Vagina (tissue), 2 donors: ENCODE measurements around the gene KDM1B. TPM values are rescaled to one million over a fixed set of nuclear protein-coding genes. Genes with fewer than 3 reads are reported as not detected.

ENCODE experiments used
- DNase-seq, 2 donors: peaks; one replicate each; pipeline ENCODE4 v3.0.0-alpha.2; 2017; ENCODE audit errors: extremely low spot score in 2 of 2
- H3K27ac ChIP-seq: fragments of 200-600 bp; sonication (generic); one replicate; pipeline ENCODE4 v1.5.1; 2019
- H3K27me3 ChIP-seq: fragments of 200-600 bp; sonication (generic); one replicate; pipeline ENCODE4 v1.5.1; 2019
- H3K36me3 ChIP-seq, 2 donors: fragments of 200-600 bp; sonication (generic); one replicate each; pipeline ENCODE4 v1.5.1; 2017 to 2019
- H3K4me1 ChIP-seq: fragments of 200-600 bp; sonication (generic); one replicate; pipeline ENCODE4 v1.5.1; 2019
- H3K4me3 ChIP-seq, 2 donors: fragments of 200-600 bp; sonication (generic); 1 replicate in 1 of 2; 2 replicates in 1 of 2; pipeline ENCODE4 v1.5.1; 2016 to 2019
- H3K9me3 ChIP-seq: fragments of 200-600 bp; sonication (generic); one replicate; pipeline ENCODE4 v1.5.1; 2019
- POLR2A ChIP-seq, 2 donors: fragments of 450-650 bp; IDR thresholded peaks; one replicate each; pipeline ENCODE4 v1.6.1; 2017; ENCODE audit warnings: antibody characterized with exemption in 2 of 2, mild to moderate bottlenecking in 2 of 2, moderate library complexity in 2 of 2
- POLR2AphosphoS5 ChIP-seq, 2 donors: sonication (generic); formaldehyde crosslinking; IDR thresholded peaks; one replicate each; pipeline ENCODE4 v1.9.0; 2017; ENCODE audit warnings: antibody characterized with exemption in 2 of 2, mild to moderate bottlenecking in 2 of 2, low read depth in 1 of 2; ENCODE audit not compliant: insufficient read depth in 1 of 2
- intact Hi-C: fragments of 100-400 bp; cut with DNase I; formaldehyde crosslinking; loops from one replicate; pipeline ENCODE4 v1.15.1; 2023
- total RNA-seq: library from RNA; depleted of rRNA; stranded (reverse); fragments of >200 nt; gene quantifications from one replicate; pipeline ENCODE4 v1.2.3, GENCODE V29; 2016
- TF ChIP-seq, protein P1 (sequence below), 3 experiments: fragments of 450-650 bp in 2 of 3; fragments of 200-600 bp in 1 of 3; sonication (generic) in 1 of 3; IDR thresholded peaks; one replicate each; pipeline ENCODE4 v1.5.1; 2017 to 2019; ENCODE audit warnings: antibody characterized with exemption in 3 of 3, mild to moderate bottlenecking in 2 of 3, moderate library complexity in 2 of 3

The KDM1B gene
- total RNA-seq, 1 donor from 2014 or later: 20.6 TPM

- H3K36me3 ChIP-seq: no peaks in the 10 kb centered on the region
- H3K27me3 ChIP-seq: no peaks in the 10 kb centered on the region
- H3K4me1 ChIP-seq: peaks cover 14% of the 10 kb centered on the region
- H3K4me3 ChIP-seq: no peak overlapping the region
- no peaks in the 10 kb centered on the region for H3K9me3 ChIP-seq
- DNase-seq: no peak
- no peak overlapping the region for H3K27ac ChIP-seq
- intact Hi-C loops: no loop called here
- no peak for TF ChIP-seq POLR2AphosphoS5 (IDR thresholded peaks at IDR 0.05; ENCODE audit: insufficient read depth in 1 of 2, low read depth in 1 of 2)
- no peak for TF ChIP-seq POLR2A (IDR thresholded peaks at IDR 0.05)
- TF ChIP-seq, protein P1, sequence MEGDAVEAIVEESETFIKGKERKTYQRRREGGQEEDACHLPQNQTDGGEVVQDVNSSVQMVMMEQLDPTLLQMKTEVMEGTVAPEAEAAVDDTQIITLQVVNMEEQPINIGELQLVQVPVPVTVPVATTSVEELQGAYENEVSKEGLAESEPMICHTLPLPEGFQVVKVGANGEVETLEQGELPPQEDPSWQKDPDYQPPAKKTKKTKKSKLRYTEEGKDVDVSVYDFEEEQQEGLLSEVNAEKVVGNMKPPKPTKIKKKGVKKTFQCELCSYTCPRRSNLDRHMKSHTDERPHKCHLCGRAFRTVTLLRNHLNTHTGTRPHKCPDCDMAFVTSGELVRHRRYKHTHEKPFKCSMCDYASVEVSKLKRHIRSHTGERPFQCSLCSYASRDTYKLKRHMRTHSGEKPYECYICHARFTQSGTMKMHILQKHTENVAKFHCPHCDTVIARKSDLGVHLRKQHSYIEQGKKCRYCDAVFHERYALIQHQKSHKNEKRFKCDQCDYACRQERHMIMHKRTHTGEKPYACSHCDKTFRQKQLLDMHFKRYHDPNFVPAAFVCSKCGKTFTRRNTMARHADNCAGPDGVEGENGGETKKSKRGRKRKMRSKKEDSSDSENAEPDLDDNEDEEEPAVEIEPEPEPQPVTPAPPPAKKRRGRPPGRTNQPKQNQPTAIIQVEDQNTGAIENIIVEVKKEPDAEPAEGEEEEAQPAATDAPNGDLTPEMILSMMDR (IDR thresholded peaks at IDR 0.05): no peak
These were observed 36.9 kb upstream of the KDM1B start for GRCh38 chr6:18118330-18118729.

- intact Hi-C loops: no loop called here
- Histone ChIP-seq H3K4me3 (no peak overlapping the region), H3K9me3 (no peaks in the 10 kb centered on the region), H3K27ac (no peak overlapping the region), H3K27me3 (no peaks in the 10 kb centered on the region), H3K36me3 (no peaks in the 10 kb centered on the region), H3K4me1 (peaks cover 14% of the 10 kb centered on the region)
- TF ChIP-seq, protein P1 (IDR thresholded peaks at IDR 0.05): no peak
- TF ChIP-seq POLR2A (IDR thresholded peaks at IDR 0.05): no peak
- TF ChIP-seq POLR2AphosphoS5 (IDR thresholded peaks at IDR 0.05; ENCODE audit: insufficient read depth in 1 of 2, low read depth in 1 of 2): no peak
- DNase-seq: no peak
These were observed 36.0 kb upstream of the KDM1B start for GRCh38 chr6:18119236-18119635.

- intact Hi-C loops: loop anchor here (10.0 kb wide), 2 partner anchors 127 to 287 kb away; no protein-coding TSS in a partner anchor
- TF ChIP-seq POLR2AphosphoS5 (IDR thresholded peaks at IDR 0.05; ENCODE audit: insufficient read depth in 1 of 2, low read depth in 1 of 2) (no peak), POLR2A (IDR thresholded peaks at IDR 0.05) (no peak)
- TF ChIP-seq, protein P1 (IDR thresholded peaks at IDR 0.05): no peak
- no peaks in the 10 kb centered on the region for H3K9me3 ChIP-seq
- H3K36me3 ChIP-seq: no peaks in the 10 kb centered on the region
- peak overlapping the region; percentile 63 to 67 for H3K4me3 ChIP-seq
- DNase-seq: no peak
- peaks cover 14% of the 10 kb centered on the region for H3K4me1 ChIP-seq
- H3K27ac ChIP-seq: peak overlapping the region; percentile 65
- no peaks in the 10 kb centered on the region for H3K27me3 ChIP-seq
These were observed 33.6 kb upstream of the KDM1B start for GRCh38 chr6:18121580-18122127.

- intact Hi-C loops: loop anchor here (10.0 kb wide), 2 partner anchors 128 to 288 kb away; no protein-coding TSS in a partner anchor
- DNase-seq: no peak
- peaks cover 14% of the 10 kb centered on the region for H3K4me1 ChIP-seq
- H3K27ac ChIP-seq: peak within 1 kb of the TSS; percentile 65
- no peaks in the 10 kb centered on the region for H3K9me3 ChIP-seq
- no peaks in the 10 kb centered on the region for H3K27me3 ChIP-seq
- TF ChIP-seq POLR2A (IDR thresholded peaks at IDR 0.05) (no peak), POLR2AphosphoS5 (IDR thresholded peaks at IDR 0.05; ENCODE audit: insufficient read depth in 1 of 2, low read depth in 1 of 2) (peak; percentile 75 to 85)
- TF ChIP-seq, protein P1 (IDR thresholded peaks at IDR 0.05): peak; percentile 75 to 96 (median 90)
- H3K36me3 ChIP-seq: no peaks in the 10 kb centered on the region
- peak within 1 kb of the TSS; percentile 63 to 67 for H3K4me3 ChIP-seq
These were observed 32.8 kb upstream of the KDM1B start, which contains the start of gene NHLRC1 for GRCh38 chr6:18122128-18123093. Gene NHLRC1, minus strand, starts transcription at chr6:18122677. Its CDS starts 71 bp downstream, at chr6:18122606.
